22Rv1 (cell line): ENCODE data around the gene CTCF.

ENCODE experiments used
- H3K27ac ChIP-seq: fragments of 450-650 bp; 2 replicates; pipeline ENCODE4 v1.5.1; 2017
- ZFX ChIP-seq: fragments of 450-650 bp; IDR thresholded peaks from 2 replicates; pipeline ENCODE4 v1.6.1; 2017; ENCODE audit warnings: antibody characterized with exemption, borderline replicate concordance
- TF ChIP-seq, protein P1 (sequence below): fragments of 450-650 bp; IDR thresholded peaks from 2 replicates; pipeline ENCODE4 v1.5.1; 2017; ENCODE audit warnings: mild to moderate bottlenecking

Gene CTCF

DNA sequence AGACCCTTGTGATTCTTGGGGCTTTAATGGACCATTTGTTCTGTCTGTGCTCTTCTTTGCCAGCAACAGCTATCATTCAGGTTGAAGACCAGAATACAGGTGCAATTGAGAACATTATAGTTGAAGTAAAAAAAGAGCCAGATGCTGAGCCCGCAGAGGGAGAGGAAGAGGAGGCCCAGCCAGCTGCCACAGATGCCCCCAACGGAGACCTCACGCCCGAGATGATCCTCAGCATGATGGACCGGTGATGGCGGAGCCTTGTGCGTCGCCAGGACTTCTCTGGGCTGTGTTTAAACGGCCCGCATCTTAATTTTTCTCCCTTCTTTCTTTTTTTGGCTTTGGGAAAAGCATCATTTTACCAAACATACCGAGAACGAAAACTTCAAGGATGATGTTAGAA lies 75.3 kb downstream of the CTCF start:
- no peak overlapping the region for H3K27ac ChIP-seq
- TF ChIP-seq ZFX: no peak

DNA sequence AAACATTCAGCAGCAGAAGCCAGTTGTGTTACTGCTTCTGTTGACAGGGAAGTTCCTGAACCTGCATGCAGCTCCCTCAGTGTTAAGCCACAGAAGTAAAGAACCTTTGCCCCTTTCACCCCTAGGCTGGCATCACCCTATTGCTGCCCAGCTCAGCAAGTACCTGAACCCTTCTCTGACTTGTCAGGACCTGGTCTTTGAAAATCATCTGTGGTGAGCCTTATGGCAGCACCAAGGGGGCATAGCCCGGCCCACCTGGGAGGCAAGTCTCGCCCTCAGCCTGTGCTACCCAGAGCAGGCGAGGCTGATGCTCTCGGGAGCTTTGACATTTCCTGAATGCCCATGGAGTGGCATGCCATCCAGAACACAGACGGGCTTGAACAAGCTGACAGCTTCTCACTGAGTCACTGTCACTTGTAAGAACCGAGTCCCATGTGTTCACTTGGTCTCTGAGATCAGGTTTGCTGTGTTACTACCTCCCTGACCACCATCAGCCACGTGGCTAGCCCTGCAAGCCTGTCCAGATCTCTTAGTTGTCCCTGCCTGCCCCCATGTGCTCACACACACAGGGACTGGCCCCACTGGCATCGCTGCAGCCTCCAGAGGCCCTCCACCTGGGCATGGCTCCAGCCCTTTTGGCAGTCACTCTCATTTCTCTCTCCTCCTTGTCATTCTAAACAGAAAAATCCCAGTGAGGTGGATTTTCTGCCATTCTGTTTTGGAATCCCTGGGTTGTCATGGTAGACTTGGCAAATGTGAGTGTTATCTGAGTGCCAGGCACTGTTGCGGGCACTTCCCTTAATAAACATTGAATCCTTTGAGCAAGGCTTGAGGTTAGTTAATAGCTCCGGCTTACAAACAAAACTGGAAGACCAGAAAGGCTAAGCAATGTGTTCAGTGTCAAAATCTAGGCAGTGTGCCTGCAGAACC lies 79.7 kb downstream of the CTCF start:
- no peak overlapping the region for H3K27ac ChIP-seq
- TF ChIP-seq, protein P1, sequence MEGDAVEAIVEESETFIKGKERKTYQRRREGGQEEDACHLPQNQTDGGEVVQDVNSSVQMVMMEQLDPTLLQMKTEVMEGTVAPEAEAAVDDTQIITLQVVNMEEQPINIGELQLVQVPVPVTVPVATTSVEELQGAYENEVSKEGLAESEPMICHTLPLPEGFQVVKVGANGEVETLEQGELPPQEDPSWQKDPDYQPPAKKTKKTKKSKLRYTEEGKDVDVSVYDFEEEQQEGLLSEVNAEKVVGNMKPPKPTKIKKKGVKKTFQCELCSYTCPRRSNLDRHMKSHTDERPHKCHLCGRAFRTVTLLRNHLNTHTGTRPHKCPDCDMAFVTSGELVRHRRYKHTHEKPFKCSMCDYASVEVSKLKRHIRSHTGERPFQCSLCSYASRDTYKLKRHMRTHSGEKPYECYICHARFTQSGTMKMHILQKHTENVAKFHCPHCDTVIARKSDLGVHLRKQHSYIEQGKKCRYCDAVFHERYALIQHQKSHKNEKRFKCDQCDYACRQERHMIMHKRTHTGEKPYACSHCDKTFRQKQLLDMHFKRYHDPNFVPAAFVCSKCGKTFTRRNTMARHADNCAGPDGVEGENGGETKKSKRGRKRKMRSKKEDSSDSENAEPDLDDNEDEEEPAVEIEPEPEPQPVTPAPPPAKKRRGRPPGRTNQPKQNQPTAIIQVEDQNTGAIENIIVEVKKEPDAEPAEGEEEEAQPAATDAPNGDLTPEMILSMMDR: no peak
- no peak for TF ChIP-seq ZFX

DNA sequence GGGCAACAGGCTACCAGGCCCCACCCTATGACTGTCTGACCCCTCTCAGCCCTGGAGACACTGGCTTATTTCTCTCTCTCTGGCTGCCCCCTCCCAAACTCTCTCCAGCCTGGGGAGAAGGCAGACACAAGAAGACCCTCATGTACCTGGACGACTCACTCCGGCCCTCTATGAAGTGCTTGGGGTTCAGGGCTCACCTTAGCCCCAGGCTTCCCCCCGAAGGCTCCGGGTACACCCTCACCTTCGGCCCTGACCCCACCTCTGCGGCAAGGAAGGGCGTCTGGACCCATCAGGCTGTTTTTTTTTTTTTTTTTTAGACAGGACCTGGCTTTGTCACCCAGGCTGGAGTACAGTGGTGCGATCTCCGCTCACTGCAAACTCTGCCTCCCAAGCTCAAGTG lies 81.7 kb downstream of the CTCF start:
- no peak overlapping the region for H3K27ac ChIP-seq
- TF ChIP-seq, protein P1: no peak
- TF ChIP-seq ZFX: no peak

DNA sequence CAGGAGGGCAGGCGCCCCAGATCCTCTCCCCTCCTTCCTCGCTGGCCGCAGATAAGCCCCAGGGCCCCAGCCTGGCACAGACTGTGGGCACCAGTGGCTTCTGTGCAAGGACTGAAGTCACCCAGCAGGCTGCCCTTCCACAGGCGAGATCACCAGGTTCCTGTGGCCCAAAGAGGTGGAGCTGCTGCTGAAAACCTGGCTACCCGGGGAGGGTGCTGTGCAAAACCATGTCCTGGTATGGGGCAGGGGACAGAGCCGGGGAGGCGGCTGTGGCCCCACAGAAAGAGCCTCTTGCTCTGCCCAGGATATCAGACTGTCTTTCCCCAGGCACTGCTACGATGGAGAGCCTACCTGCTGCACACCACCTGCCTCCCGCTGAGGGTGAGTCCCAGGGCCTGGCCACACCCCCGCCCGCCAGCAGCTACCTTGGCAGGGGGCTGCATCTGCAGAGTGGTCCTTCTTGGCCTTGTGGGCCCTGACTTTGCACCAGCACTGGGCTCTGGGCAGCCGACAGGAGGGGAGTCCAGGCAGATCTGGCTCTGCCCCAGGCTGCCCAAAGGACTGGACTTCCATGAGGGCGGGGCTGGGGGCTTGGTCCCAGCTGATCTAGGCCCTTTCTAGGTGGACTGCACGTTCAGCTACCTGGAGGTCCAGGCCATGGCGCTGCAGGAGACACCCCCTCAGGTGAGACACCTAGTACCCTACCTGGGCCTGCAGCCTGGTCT lies 83.2 kb downstream of the CTCF start:
- H3K27ac ChIP-seq: no peak overlapping the region
- TF ChIP-seq, protein P1: no peak
- no peak for TF ChIP-seq ZFX

DNA sequence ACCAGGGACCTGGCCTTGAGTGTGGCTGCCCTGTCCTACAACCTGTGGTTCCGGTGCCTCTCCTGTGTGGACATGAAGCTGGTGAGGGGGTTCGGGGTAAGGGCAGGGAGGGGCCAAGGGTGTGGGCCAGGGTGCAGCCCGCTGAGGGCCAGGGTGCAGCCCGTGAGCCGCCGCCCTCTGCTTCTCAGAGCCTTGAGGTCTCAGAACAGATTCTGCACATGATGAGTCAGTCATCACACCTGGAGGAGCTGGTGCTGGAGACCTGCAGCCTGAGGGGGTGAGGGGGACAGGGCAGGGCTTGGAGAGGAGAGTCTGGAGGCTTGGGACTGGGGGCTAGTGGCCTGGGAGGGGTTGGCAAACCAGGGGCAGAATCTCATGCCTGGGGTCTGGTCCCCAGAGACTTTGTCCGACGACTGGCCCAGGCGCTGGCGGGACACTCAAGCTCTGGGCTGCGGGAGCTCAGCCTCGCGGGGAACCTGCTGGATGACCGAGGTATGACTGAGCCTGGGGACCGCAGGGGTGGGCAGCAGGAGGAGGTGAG lies 84.9 kb downstream of the CTCF start:
- no peak overlapping the region for H3K27ac ChIP-seq
- TF ChIP-seq, protein P1: no peak
- no peak for TF ChIP-seq ZFX

DNA sequence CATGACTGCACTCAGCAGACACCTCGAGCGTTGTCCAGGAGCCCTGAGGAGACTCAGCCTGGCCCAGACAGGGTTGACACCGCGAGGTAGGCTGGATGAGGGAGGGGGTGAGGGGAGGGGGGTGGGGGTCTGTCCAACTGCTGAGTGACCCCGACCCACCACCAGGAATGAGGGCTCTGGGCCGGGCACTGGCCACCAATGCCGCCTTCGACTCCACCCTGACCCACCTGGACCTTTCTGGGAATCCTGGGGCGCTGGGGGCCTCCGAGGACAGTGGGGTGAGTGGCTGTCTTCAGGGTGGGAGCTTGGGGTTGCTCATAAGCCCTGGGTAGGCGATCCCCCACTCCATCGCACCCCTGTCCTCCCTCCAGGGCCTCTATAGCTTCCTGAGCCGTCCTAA lies 85.4 kb downstream of the CTCF start:
- no peak overlapping the region for H3K27ac ChIP-seq
- no peak for TF ChIP-seq ZFX
- TF ChIP-seq, protein P1: no peak

DNA sequence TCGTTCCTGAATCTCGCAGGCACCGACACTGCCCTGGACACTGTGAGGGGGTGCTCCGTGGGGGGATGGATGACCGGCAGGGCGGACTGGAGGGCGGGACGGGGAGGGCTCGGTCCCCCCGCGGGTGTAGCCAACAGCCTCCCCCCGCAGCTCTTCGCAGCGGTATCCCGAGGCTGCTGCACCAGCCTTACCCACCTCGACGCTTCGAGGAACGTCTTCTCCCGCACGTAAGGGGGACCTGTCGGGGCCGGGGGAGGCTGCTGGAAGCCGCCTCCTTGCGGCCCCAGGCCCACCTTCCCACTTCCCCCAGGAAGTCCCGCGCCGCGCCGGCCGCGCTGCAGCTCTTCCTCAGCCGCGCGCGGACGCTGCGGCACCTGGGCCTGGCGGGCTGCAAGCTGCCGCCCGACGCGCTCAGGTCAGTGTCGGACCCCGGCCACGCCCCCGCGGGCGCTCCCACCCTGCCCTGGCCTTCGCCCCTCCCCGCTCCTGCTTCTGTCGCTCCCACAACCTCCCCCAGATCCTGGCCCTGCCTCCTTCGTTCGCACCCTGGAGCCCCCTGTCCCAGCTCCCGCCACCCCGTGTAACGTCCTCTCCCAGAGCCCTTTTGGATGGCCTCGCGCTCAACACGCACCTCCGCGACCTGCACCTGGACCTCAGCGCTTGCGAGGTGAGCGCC lies 85.9 kb downstream of the CTCF start:
- no peak overlapping the region for H3K27ac ChIP-seq
- TF ChIP-seq, protein P1: no peak
- TF ChIP-seq ZFX: no peak
